ENCODE results near the gene PRXL2B.

- TF ChIP-seq NRF1 (conservative IDR thresholded peaks at IDR 0.05; ENCODE audit: low read depth, low read length) (no peak), NFIC (IDR thresholded peaks at IDR 0.05; ENCODE audit: low read depth, low read length) (no peak), POLR2A (IDR thresholded peaks at IDR 0.05; ENCODE audit: low read depth, low read length) (no peak), POLR2AphosphoS2 (IDR thresholded peaks at IDR 0.05; ENCODE audit: low read depth, low read length) (no peak), CTCF (IDR thresholded peaks at IDR 0.05 in 2 of 3, conservative IDR thresholded peaks at IDR 0.05 in 1 of 3; ENCODE audit: control insufficient read depth in 2 of 3, extremely low read depth in 1 of 3, insufficient read depth in 1 of 3, low read depth in 3 of 3, low read length in 3 of 3) (no peak), EZH2 (IDR thresholded peaks at IDR 0.05; ENCODE audit: borderline replicate concordance, control insufficient read depth, low read depth, low read length) (no peak), PKNOX1 (IDR thresholded peaks at IDR 0.05) (no peak), TAF1 (IDR thresholded peaks at IDR 0.05; ENCODE audit: borderline replicate concordance, low read depth, low read length) (no peak), CBX3 (IDR thresholded peaks at IDR 0.05; ENCODE audit: borderline replicate concordance, low read depth) (no peak), SIN3A (IDR thresholded peaks at IDR 0.05; ENCODE audit: low read depth, low read length) (no peak), CEBPB (IDR thresholded peaks at IDR 0.05; ENCODE audit: borderline replicate concordance in 1 of 2, low read depth in 2 of 2, low read length in 2 of 2) (no peak), ZBTB33 (IDR thresholded peaks at IDR 0.05) (no peak)
Measured at GRCh38 chr1:2540816-2541492, 45.6 kb upstream of the PRXL2B start.

Data from GM12878 (cell line).